Cerebellar cortex (tissue), 1 donor: Measurements from ENCODE around the gene CCT7.

Source experiments
- DNase-seq: peaks from one replicate; pipeline ENCODE4 v3.0.0-alpha.2; 2015; ENCODE audit warnings: low spot score

Gene CCT7

GRCh38 chr2:73293534-73294171 lies 59.5 kb downstream of the CCT7 start, which contains the start of gene EGR4:
TSS of gene EGR4 (minus strand) at chr2:73293548. CDS start at chr2:73293317, 231 bp downstream.
- peak; percentile 92 for DNase-seq

- no peak for DNase-seq
Measured at GRCh38 chr2:73294239-73294638, 60.1 kb downstream of the CCT7 start.

GRCh38 chr2:73295751-73296400 lies 61.8 kb downstream of the CCT7 start:
- peak; percentile 97 for DNase-seq

- DNase-seq = peak; percentile 67
Measured at GRCh38 chr2:73297151-73297559, 63.0 kb downstream of the CCT7 start.

- no peak for DNase-seq
Measured at GRCh38 chr2:73297586-73297985, 63.5 kb downstream of the CCT7 start.

GRCh38 chr2:73300926-73301325 lies 66.8 kb downstream of the CCT7 start:
- peak; percentile 54 for DNase-seq

- no peak for DNase-seq
Measured at GRCh38 chr2:73301636-73302035, 67.5 kb downstream of the CCT7 start.
